HFFc6 (cell line): ENCODE results near the gene SULT2B1. TPM values are rescaled to one million over a fixed set of nuclear protein-coding genes. Genes with fewer than 3 reads are reported as not detected.
"Not testable (repeated sequence)": the region's sequence is repeated elsewhere in the genome, so short reads cannot be mapped to it uniquely, and the experiment has no call there.

ENCODE experiments used
- DNase-seq: peaks from one replicate; pipeline ENCODE4 v3.0.0-alpha.2; 2018
- H3K27ac Mint-ChIP-seq: 2 replicates; pipeline ENCODE4 v1.8.0; 2020; ENCODE audit warnings: mild to moderate bottlenecking, mixed read lengths
- H3K27me3 Mint-ChIP-seq: 2 replicates; pipeline ENCODE4 v1.8.0; 2021; ENCODE audit warnings: mild to moderate bottlenecking, moderate library complexity, mixed read lengths; ENCODE audit not compliant: insufficient read depth
- H3K36me3 Mint-ChIP-seq: 2 replicates; pipeline ENCODE4 v1.8.0; 2021; ENCODE audit warnings: low read depth, mixed read lengths
- H3K4me1 Mint-ChIP-seq: 2 replicates; pipeline ENCODE4 v1.8.0; 2020; ENCODE audit warnings: low read depth, mixed read lengths
- H3K4me3 Mint-ChIP-seq: 2 replicates; pipeline ENCODE4 v1.8.0; 2020; ENCODE audit warnings: mild to moderate bottlenecking, moderate library complexity, mixed read lengths
- H3K9me3 Mint-ChIP-seq: 2 replicates; pipeline ENCODE4 v1.8.0; 2020; ENCODE audit warnings: mild to moderate bottlenecking, mixed read lengths
- CTCF ChIP-seq: fragments of 200-600 bp; sonication (generic); IDR thresholded peaks from 2 replicates; pipeline ENCODE4 v1.5.0; 2021; ENCODE audit warnings: antibody characterized with exemption, mild to moderate bottlenecking
- total RNA-seq, 6 experiments: library from RNA; stranded (reverse); fragmentation: NEBNext Ultra II Directional; extraction: Animal tissue kit (Norgen Biotek cat#: 25700); gene quantifications; 2 replicates in 1 of 6; 3 replicates in 5 of 6; pipeline ENCODE4 v1.2.3, GENCODE V29; 2021

The SULT2B1 gene
- total RNA-seq, 6 experiments from 2014 or later: 0.33 TPM; not detected in 5

DNA sequence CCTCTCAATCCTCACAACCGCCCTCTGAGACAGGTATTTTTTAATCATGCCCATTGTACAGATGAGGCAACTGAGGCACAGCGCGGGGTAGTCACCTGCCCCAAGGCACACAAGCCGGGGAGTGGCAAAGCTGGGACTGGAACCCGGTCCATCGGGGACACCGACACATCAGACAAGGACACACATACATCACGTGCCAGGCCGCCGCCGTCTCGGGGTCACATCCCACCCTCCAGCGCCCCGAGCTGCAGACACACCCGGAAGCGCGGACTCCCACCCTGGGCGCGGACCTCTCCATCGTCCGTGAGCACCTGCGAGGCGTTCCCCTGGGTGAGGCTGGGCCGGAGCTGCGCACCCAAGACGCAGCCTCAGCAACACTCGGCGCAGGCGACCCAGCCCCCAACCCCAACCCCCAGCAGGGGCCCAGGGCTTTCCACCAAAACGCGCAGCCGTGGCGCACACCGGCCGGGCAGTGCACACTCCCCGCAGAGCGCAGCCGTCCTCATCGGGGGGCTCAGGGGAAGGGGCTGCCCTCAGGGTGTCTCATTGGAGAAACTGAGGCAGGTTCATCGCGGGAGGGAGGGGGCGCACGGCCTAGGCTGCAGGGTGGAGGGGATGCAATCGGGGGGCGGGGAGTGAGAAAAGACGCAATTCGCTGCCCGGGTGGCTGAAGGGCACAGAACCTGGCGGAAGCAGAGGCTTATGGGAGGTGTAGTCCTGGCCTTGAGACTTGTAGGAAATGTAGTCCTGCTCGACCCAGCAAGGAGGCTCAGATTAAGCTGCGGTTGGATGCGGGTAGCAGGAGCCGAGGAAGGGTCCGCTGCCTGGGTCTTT, 38.5 kb upstream of the SULT2B1 start:
- H3K36me3 Mint-ChIP-seq: no peaks in the 10 kb centered on the region
- no peak overlapping the region for H3K27ac Mint-ChIP-seq
- no peak overlapping the region for H3K4me3 Mint-ChIP-seq
- TF ChIP-seq CTCF: no peak
- H3K27me3 Mint-ChIP-seq: peaks cover 4% of the 10 kb centered on the region
- no peaks in the 10 kb centered on the region for H3K9me3 Mint-ChIP-seq
- peak; percentile 24 for DNase-seq
- H3K4me1 Mint-ChIP-seq: peaks cover 7% of the 10 kb centered on the region

GRCh38 chr19:48514123-48514458, 37.9 kb upstream of the SULT2B1 start:
- no peak overlapping the region for H3K4me3 Mint-ChIP-seq
- H3K27ac Mint-ChIP-seq: no peak overlapping the region

DNA sequence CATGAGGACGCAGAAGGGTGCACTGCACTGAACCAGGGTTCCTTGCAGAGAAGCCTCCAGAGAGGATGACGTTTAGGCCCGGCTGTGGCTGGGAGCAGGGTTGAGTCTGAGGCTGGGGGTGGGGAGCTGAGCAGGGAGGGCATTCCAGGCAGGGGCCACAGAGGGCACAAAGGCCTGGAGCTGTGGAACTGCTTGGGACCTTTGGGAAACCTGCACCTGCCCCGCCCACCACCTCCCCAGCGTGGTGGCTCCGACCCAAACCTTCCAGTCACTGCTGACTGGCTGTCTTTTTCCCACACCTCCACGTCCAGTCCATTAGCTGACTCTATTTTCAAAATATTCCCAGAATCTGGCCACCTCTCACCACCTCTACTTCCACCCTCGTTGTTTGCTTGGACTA, 35.4 kb upstream of the SULT2B1 start:
- H3K4me3 Mint-ChIP-seq: no peak overlapping the region

More at GRCh38 chr19:48514123-48514458, 37.9 kb upstream of the SULT2B1 start:
- H3K36me3 Mint-ChIP-seq: no peaks in the 10 kb centered on the region
- TF ChIP-seq CTCF: no peak
- DNase-seq: no peak
- peaks cover 4% of the 10 kb centered on the region for H3K27me3 Mint-ChIP-seq
- H3K4me1 Mint-ChIP-seq: peaks cover 7% of the 10 kb centered on the region
- H3K9me3 Mint-ChIP-seq: no peaks in the 10 kb centered on the region

DNA sequence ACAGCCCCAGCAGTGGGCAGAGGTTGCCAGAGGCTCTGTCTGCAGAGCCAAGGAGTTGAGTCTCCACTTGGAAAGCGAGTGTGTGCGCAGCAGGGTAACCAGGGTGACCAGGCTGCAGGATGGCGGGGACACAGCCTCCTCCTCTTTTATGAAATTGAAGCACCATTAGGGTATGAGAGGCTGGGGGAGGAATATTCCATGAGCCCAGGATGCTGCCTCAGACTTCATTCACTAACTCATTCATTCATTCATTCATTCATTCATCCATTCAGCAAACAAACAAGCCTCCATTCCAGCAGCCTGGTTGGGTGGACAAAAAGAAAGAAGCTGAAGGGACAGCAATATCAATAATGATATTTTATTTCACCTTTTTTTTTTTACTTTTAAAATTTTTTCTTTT, 33.8 kb upstream of the SULT2B1 start:
- Mint-ChIP-seq H3K36me3 (no peaks in the 10 kb centered on the region), H3K4me1 (no peaks in the 10 kb centered on the region; the same call in 1 of the 2 replicates), H3K27me3 (no peaks in the 10 kb centered on the region; the same call in none of the 2 replicates), H3K4me3 (no peak overlapping the region), H3K27ac (no peak overlapping the region), H3K9me3 (no peaks in the 10 kb centered on the region)
- DNase-seq: no peak
- TF ChIP-seq CTCF: no peak

More for the DNA sequence above, 35.4 kb upstream of the SULT2B1 start:
- Mint-ChIP-seq H3K27ac (no peak overlapping the region), H3K4me1 (no peaks in the 10 kb centered on the region; the same call in 1 of the 2 replicates), H3K36me3 (no peaks in the 10 kb centered on the region), H3K9me3 (no peaks in the 10 kb centered on the region), H3K27me3 (no peaks in the 10 kb centered on the region; the same call in none of the 2 replicates)
- TF ChIP-seq CTCF: no peak
- no peak for DNase-seq

GRCh38 chr19:48519426-48519825, 32.5 kb upstream of the SULT2B1 start:
- not testable (repeated sequence) for H3K4me3 Mint-ChIP-seq, H3K4me1 Mint-ChIP-seq, H3K27ac Mint-ChIP-seq, H3K27me3 Mint-ChIP-seq, H3K9me3 Mint-ChIP-seq, H3K36me3 Mint-ChIP-seq, DNase-seq

DNA sequence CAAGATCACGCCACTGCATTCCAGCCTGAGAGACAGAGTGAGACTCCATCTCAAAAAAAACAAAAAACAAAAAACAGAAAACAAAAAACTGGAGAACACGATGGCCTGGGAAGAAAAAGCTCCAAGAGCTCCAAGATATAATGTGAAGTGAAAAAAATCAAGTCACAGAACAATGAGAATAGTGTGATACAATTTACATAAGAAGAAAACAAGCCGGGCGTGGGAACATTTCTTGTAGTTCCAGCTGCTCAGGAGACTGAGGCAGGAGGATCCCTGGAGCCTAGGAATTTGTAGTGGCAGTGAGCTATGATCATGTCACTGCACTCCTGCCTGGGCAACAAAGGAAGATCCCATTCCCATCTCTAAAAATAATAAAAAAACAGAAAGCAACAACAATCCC, 31.8 kb upstream of the SULT2B1 start:
- no peak for DNase-seq

More for the DNA sequence above, 31.8 kb upstream of the SULT2B1 start:
- Mint-ChIP-seq H3K4me1 (no peaks in the 10 kb centered on the region), H3K36me3 (peaks cover 4% of the 10 kb centered on the region; the same call in 1 of the 2 replicates), H3K27me3 (peaks cover 3% of the 10 kb centered on the region), H3K27ac (no peak overlapping the region), H3K9me3 (peaks cover 12% of the 10 kb centered on the region), H3K4me3 (no peak overlapping the region)
- TF ChIP-seq CTCF: no peak
